GM11168 (cell line): ENCODE results near the gene CNPY3.
"Not testable (repeated sequence)": the region's sequence is repeated elsewhere in the genome, so short reads cannot be mapped to it uniquely, and the experiment has no call there.

Source experiments
- in situ Hi-C: fragments of 300-500 bp; cut with MboI; formaldehyde crosslinking; loops from one replicate; pipeline ENCODE4 v1.12.0; 2022; ENCODE audit warnings: low sequenced_read_pairs; ENCODE audit not compliant: unreplicated experiment

Gene CNPY3

GRCh38 chr6:42954405-42954804 lies 25.1 kb downstream of the CNPY3 start:
- in situ Hi-C loops, result not testable (repeated sequence)

GRCh38 chr6:42958125-42958524 lies 28.8 kb downstream of the CNPY3 start:
- in situ Hi-C loops, result no loop called here

- in situ Hi-C loops, result no loop called here
These were observed 30.6 kb downstream of the CNPY3 start for GRCh38 chr6:42959917-42960242.

- in situ Hi-C loops, result no loop called here
These were observed 31.2 kb downstream of the CNPY3 start, which contains the start of gene GNMT for GRCh38 chr6:42960243-42961019. Gene GNMT, plus strand, starts transcription at chr6:42960754. Its CDS starts 14 bp downstream, at chr6:42960768.

- in situ Hi-C loops, result no loop called here
These were observed 31.8 kb downstream of the CNPY3 start for GRCh38 chr6:42961020-42961470.

GRCh38 chr6:42962096-42962495 lies 32.8 kb downstream of the CNPY3 start:
- in situ Hi-C loops, result no loop called here

GRCh38 chr6:42962502-42963178 lies 33.4 kb downstream of the CNPY3 start:
- in situ Hi-C loops, result no loop called here

GRCh38 chr6:42963179-42963854 lies 34.0 kb downstream of the CNPY3 start:
- in situ Hi-C loops, result no loop called here

GRCh38 chr6:42963855-42964605 lies 34.8 kb downstream of the CNPY3 start:
- in situ Hi-C loops, result no loop called here

- in situ Hi-C loops, result loop anchor here (5.0 kb wide), 1 partner anchor 34 kb away; no protein-coding TSS in a partner anchor
These were observed 37.3 kb downstream of the CNPY3 start for GRCh38 chr6:42966571-42966970.

- in situ Hi-C loops, result loop anchor here (5.0 kb wide), 1 partner anchor 35 kb away; no protein-coding TSS in a partner anchor
These were observed 37.9 kb downstream of the CNPY3 start for GRCh38 chr6:42967228-42967627.

GRCh38 chr6:42968126-42968701 lies 38.9 kb downstream of the CNPY3 start:
- in situ Hi-C loops, result loop anchor here (5.0 kb wide), 1 partner anchor 36 kb away; no protein-coding TSS in a partner anchor

GRCh38 chr6:42968783-42969182 lies 39.5 kb downstream of the CNPY3 start:
- in situ Hi-C loops, result loop anchor here (5.0 kb wide), 1 partner anchor 36 kb away; no protein-coding TSS in a partner anchor

- in situ Hi-C loops, result loop anchor here (5.0 kb wide), 1 partner anchor 37 kb away; no protein-coding TSS in a partner anchor
These were observed 40.2 kb downstream of the CNPY3 start for GRCh38 chr6:42969431-42969830.

- in situ Hi-C loops, result loop anchor here (5.0 kb wide), 1 partner anchor 38 kb away; no protein-coding TSS in a partner anchor
These were observed 40.7 kb downstream of the CNPY3 start for GRCh38 chr6:42969934-42970333.

- in situ Hi-C loops, result no loop called here
These were observed 41.8 kb downstream of the CNPY3 start for GRCh38 chr6:42970871-42971612.

- in situ Hi-C loops, result no loop called here
These were observed 42.6 kb downstream of the CNPY3 start for GRCh38 chr6:42971746-42972327.

- in situ Hi-C loops, result no loop called here
These were observed 44.6 kb downstream of the CNPY3 start for GRCh38 chr6:42973926-42974325.
